Measurements from ENCODE around the gene LRRC30. TPM values are rescaled to one million over a fixed set of nuclear protein-coding genes. Genes with fewer than 3 reads are reported as not detected.
"Not testable (repeated sequence)": the region's sequence is repeated elsewhere in the genome, so short reads cannot be mapped to it uniquely, and the experiment has no call there.

Gene LRRC30
- total RNA-seq, 6 experiments from 2014 or later, result not detected

- ATAC-seq (no peak), DNase-seq (no peak)
- H3K27me3 ChIP-seq, result no peaks in the 10 kb centered on the region
- H3K27ac ChIP-seq, result no peak overlapping the region
- no peak overlapping the region for H3K4me3 ChIP-seq
- WGBS (ENCODE audit: insufficient coverage, low coverage, low lambda C conversion rate, missing lambda C conversion rate), result 85% methylated on average over 9 of the region's 9 CpGs
- no peaks in the 10 kb centered on the region for H3K9me3 ChIP-seq
- intact Hi-C loops (cut with DNase I), result no loop called here
- no peaks in the 10 kb centered on the region for H3K36me3 ChIP-seq
- TF ChIP-seq POLR2A (IDR thresholded peaks at IDR 0.05), result no peak
- TF ChIP-seq CTCF (IDR thresholded peaks at IDR 0.05), result no peak
- no peaks in the 10 kb centered on the region for H3K4me1 ChIP-seq
Observed at GRCh38 chr18:7202169-7202568, 28.7 kb upstream of the LRRC30 start.

GRCh38 chr18:7203601-7204000 lies 27.3 kb upstream of the LRRC30 start:
- intact Hi-C loops (cut with DNase I); H3K27ac ChIP-seq; H3K4me1 ChIP-seq; ATAC-seq; H3K36me3 ChIP-seq; H3K9me3 ChIP-seq; H3K27me3 ChIP-seq; DNase-seq; H3K4me3 ChIP-seq: not testable (repeated sequence)
- WGBS (ENCODE audit: insufficient coverage, low coverage, low lambda C conversion rate, missing lambda C conversion rate), result 83% methylated on average over 20 of the region's 29 CpGs

GRCh38 chr18:7205346-7205745 lies 25.5 kb upstream of the LRRC30 start:
- Histone ChIP-seq H3K36me3 (no peaks in the 10 kb centered on the region), H3K4me1 (no peaks in the 10 kb centered on the region), H3K9me3 (no peaks in the 10 kb centered on the region), H3K27ac (no peak overlapping the region), H3K27me3 (no peaks in the 10 kb centered on the region), H3K4me3 (no peak overlapping the region)
- TF ChIP-seq POLR2A (IDR thresholded peaks at IDR 0.05) (no peak), CTCF (IDR thresholded peaks at IDR 0.05) (no peak)
- intact Hi-C loops (cut with DNase I), result no loop called here
- ATAC-seq (no peak), DNase-seq (no peak)

- TF ChIP-seq CTCF (IDR thresholded peaks at IDR 0.05) (no peak), POLR2A (IDR thresholded peaks at IDR 0.05) (no peak)
- ATAC-seq, result no peak
- Histone ChIP-seq H3K36me3 (no peaks in the 10 kb centered on the region), H3K4me3 (no peak overlapping the region), H3K27ac (no peak overlapping the region), H3K27me3 (no peaks in the 10 kb centered on the region), H3K9me3 (no peaks in the 10 kb centered on the region), H3K4me1 (no peaks in the 10 kb centered on the region)
- intact Hi-C loops (cut with DNase I), result no loop called here
- WGBS (ENCODE audit: insufficient coverage, low coverage, low lambda C conversion rate, missing lambda C conversion rate), result 49% methylated on average over 6 of the region's 6 CpGs
- DNase-seq, result no peak
Observed at GRCh38 chr18:7206217-7206616, 24.7 kb upstream of the LRRC30 start.

- ATAC-seq (no peak), DNase-seq (no peak)
- Histone ChIP-seq H3K36me3 (no peaks in the 10 kb centered on the region), H3K27me3 (no peaks in the 10 kb centered on the region), H3K4me1 (no peaks in the 10 kb centered on the region), H3K27ac (no peak overlapping the region), H3K9me3 (no peaks in the 10 kb centered on the region), H3K4me3 (no peak overlapping the region)
- whole genome bisulfite sequencing (ENCODE audit: insufficient coverage, low coverage, low lambda C conversion rate, missing lambda C conversion rate), result 55% methylated on average over 4 of the region's 4 CpGs
- intact Hi-C loops (cut with DNase I), result no loop called here
- TF ChIP-seq CTCF (IDR thresholded peaks at IDR 0.05) (no peak), POLR2A (IDR thresholded peaks at IDR 0.05) (no peak)
Observed at GRCh38 chr18:7207366-7207915, 23.4 kb upstream of the LRRC30 start.

Measured in right lobe of liver (tissue), 6 donors.